Measurements from ENCODE around the gene MRTO4. TPM values are rescaled to one million over a fixed set of nuclear protein-coding genes. Genes with fewer than 3 reads are reported as not detected.
A peak's percentile ranks its signal among the peaks of the same experiment; 100 is the strongest.

MRTO4 gene
- total and polyA plus RNA-seq, 9 of the 15 experiments (the other 6 are each of a cell fraction or from before 2014, with no cell fraction given), result 62.0 to 173 (median 146) TPM

- TF ChIP-seq ZNF324 (CRISPR knock-in tag; IDR thresholded peaks at IDR 0.05), result 0 out of 2 replicates have a peak, but pooled peaks have one; percentile 53
- peak; percentile 87; the same call in 1 of the 2 replicates for TF ChIP-seq ZNF212 (CRISPR knock-in tag; IDR thresholded peaks at IDR 0.05)
- TF ChIP-seq MTA1 (IDR thresholded peaks at IDR 0.05; ENCODE audit: borderline replicate concordance), result peak; percentile 77; the same call in 1 of the 2 replicates
- no peak for TF ChIP-seq MCM3 (IDR thresholded peaks at IDR 0.05)
- TF ChIP-seq HNRNPLL (IDR thresholded peaks at IDR 0.05; ENCODE audit: low read depth, low read length, poor library complexity, severe bottlenecking), result no peak
- TF ChIP-seq HNRNPK (IDR thresholded peaks at IDR 0.05; ENCODE audit: low read depth, low read length, poor library complexity, severe bottlenecking), result no peak
- peak in 1 of 2 experiments; percentile 33; a peak in 1 of 4 replicates for TF ChIP-seq TBL1XR1 (IDR thresholded peaks at IDR 0.05; ENCODE audit: low read length in 2 of 2)
- TF ChIP-seq MEIS2 (IDR thresholded peaks at IDR 0.05; ENCODE audit: partially characterized antibody), result no peak
- no peak for TF ChIP-seq ZNF518B (CRISPR knock-in tag; IDR thresholded peaks at IDR 0.05)
- 0 out of 2 replicates have a peak, but pooled peaks have one; percentile 7 for TF ChIP-seq NR2F6 (CRISPR knock-in tag; IDR thresholded peaks at IDR 0.05)
- TF ChIP-seq ZNF165 (CRISPR knock-in tag; IDR thresholded peaks at IDR 0.05; ENCODE audit: borderline replicate concordance), result 0 out of 2 replicates have a peak, but pooled peaks have one; percentile 17
- TF ChIP-seq ZBED1 (IDR thresholded peaks at IDR 0.05), result no peak
- peak; percentile 88 to 90 for TF ChIP-seq NRF1 (conservative IDR thresholded peaks at IDR 0.05 in 1 of 2, IDR thresholded peaks at IDR 0.05 in 1 of 2)
- 0 out of 2 replicates have a peak, but pooled peaks have one; percentile 4 for TF ChIP-seq DEAF1 (CRISPR knock-in tag; IDR thresholded peaks at IDR 0.05)
- peak; percentile 78 for TF ChIP-seq KLF13 (tag; IDR thresholded peaks at IDR 0.05; ENCODE audit: borderline replicate concordance, low read depth)
- no peak for TF ChIP-seq KAT2B (IDR thresholded peaks at IDR 0.05; ENCODE audit: low read depth, low read length)
- TF ChIP-seq TEAD1 (CRISPR knock-in tag; IDR thresholded peaks at IDR 0.05), result peak; percentile 70 to 71; a peak in 3 of 4 replicates
- 0 out of 2 replicates have a peak, but pooled peaks have one; percentile 10 for TF ChIP-seq ZNF586 (CRISPR knock-in tag; conservative IDR thresholded peaks at IDR 0.05)
- peak; percentile 66; the same call in 1 of the 2 replicates for TF ChIP-seq RNF2 (IDR thresholded peaks at IDR 0.05)
- TF ChIP-seq KLF6 (CRISPR knock-in tag; IDR thresholded peaks at IDR 0.05; ENCODE audit: borderline replicate concordance), result 0 out of 2 replicates have a peak, but pooled peaks have one; percentile 12
Measured at GRCh38 chr1:19251305-19252196, at the start of gene MRTO4, which contains the start of gene EMC1 (continued).

Measured in K562 (cell line).